GM12892 (cell line): ENCODE measurements around the gene ANKRD55.

Experiments
- POLR2A ChIP-seq: IDR thresholded peaks from 2 replicates; pipeline ENCODE4 v1.6.1; 2011; ENCODE audit warnings: low read depth, low read length, control low read depth
- POLR2AphosphoS5 ChIP-seq: IDR thresholded peaks from 2 replicates; pipeline ENCODE4 v1.6.1; 2011; ENCODE audit warnings: low read depth, low read length, control low read depth

DNA sequence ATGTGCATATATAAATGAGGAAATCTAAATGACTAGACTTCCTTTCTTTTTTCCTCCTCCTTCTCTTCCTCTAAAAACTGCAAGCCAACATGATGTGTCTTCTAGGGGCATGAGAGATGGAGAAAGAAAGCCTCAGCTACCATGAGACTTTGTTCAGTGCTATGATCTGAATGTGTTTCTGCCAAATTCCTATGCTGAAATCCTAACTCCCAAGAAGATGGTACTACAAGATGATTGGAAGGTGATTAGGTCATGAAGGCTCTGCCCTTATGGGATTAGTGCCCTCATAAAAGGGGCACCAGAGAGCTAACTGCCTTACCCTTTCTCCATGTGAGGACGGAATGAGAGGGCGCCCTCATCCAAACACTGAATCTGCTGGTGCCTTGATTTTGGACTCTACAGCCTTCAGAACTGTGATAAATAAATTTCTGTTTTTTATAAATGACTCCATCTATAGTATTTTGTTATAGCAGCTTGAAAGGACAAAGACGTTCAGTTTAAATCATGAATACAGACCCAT is 166.1 kb downstream of the ANKRD55 start:
- no peak for TF ChIP-seq POLR2AphosphoS5
- TF ChIP-seq POLR2A, result no peak
